OCI-LY1 (cell line): Measurements from ENCODE around the gene ST7.

Source experiments
- H2AFZ ChIP-seq: fragments of 200-600 bp; sonication (generic), shearing (Covaris generic); 2 replicates; pipeline ENCODE4 v1.6.0; 2014; ENCODE audit warnings: antibody characterized with exemption, mild to moderate bottlenecking, low read length
- H3F3A ChIP-seq: fragments of 200-600 bp; sonication (generic), shearing (Covaris generic); 2 replicates; pipeline ENCODE4 v1.6.0; 2014; ENCODE audit warnings: mild to moderate bottlenecking, antibody characterized with exemption, low read length, moderate library complexity; ENCODE audit not compliant: insufficient read depth
- H3K27ac ChIP-seq: fragments of 200-600 bp; sonication (generic); 2 replicates; pipeline ENCODE4 v1.5.1; 2014; ENCODE audit warnings: low read length, mixed run types, mild to moderate bottlenecking, low read depth; ENCODE audit not compliant: poor library complexity, severe bottlenecking
- H3K27me3 ChIP-seq: fragments of 200-600 bp; sonication (generic); 2 replicates; pipeline ENCODE4 v1.6.0; 2014; ENCODE audit warnings: antibody characterized with exemption, mild to moderate bottlenecking, low read length, moderate library complexity; ENCODE audit not compliant: insufficient read depth
- H3K36me3 ChIP-seq: fragments of 200-600 bp; sonication (generic); 2 replicates; pipeline ENCODE4 v1.6.1; 2014; ENCODE audit warnings: mild to moderate bottlenecking, antibody characterized with exemption, low read length, moderate library complexity, mixed read lengths; ENCODE audit not compliant: insufficient read depth
- H3K4me1 ChIP-seq: fragments of 200-600 bp; sonication (generic); 2 replicates; pipeline ENCODE4 v1.5.1; 2014; ENCODE audit warnings: mild to moderate bottlenecking, low read length, moderate library complexity; ENCODE audit not compliant: insufficient read depth, severe bottlenecking
- H3K4me2 ChIP-seq: fragments of 200-600 bp; sonication (generic), shearing (Covaris generic); 2 replicates; pipeline ENCODE4 v1.6.1; 2014; ENCODE audit warnings: low read length
- H3K4me3 ChIP-seq: fragments of 200-600 bp; sonication (generic); 2 replicates; pipeline ENCODE4 v1.5.1; 2014; ENCODE audit warnings: low read length, low read depth, mild to moderate bottlenecking, mixed read lengths; ENCODE audit not compliant: poor library complexity, severe bottlenecking
- H3K79me2 ChIP-seq: fragments of 200-600 bp; shearing (Covaris generic); 2 replicates; pipeline ENCODE4 v1.6.1; 2016; ENCODE audit warnings: mixed run types, low read length, mixed read lengths; ENCODE audit not compliant: insufficient read depth
- H3K9ac ChIP-seq: fragments of 200-600 bp; sonication (generic), shearing (Covaris generic); 2 replicates; pipeline ENCODE4 v1.6.1; 2014; ENCODE audit warnings: mild to moderate bottlenecking, low read length, mixed read lengths
- H3K9me2 ChIP-seq: fragments of 200-600 bp; sonication (generic), shearing (Covaris generic); 2 replicates; pipeline ENCODE4 v1.6.1; 2014; ENCODE audit warnings: low read depth, mild to moderate bottlenecking, low read length, mixed read lengths
- H3K9me3 ChIP-seq: fragments of 200-600 bp; shearing (Covaris generic); 2 replicates; pipeline ENCODE4 v1.6.1; 2014; ENCODE audit warnings: low read length, mixed read lengths
- H4K20me1 ChIP-seq: fragments of 200-600 bp; sonication (generic), shearing (Covaris generic); 2 replicates; pipeline ENCODE4 v1.6.0; 2016; ENCODE audit warnings: mild to moderate bottlenecking, low read length; ENCODE audit not compliant: insufficient read depth
- CTCF ChIP-seq: fragments of 200-600 bp; sonication (generic), shearing (Covaris generic); IDR thresholded peaks from 2 replicates; pipeline ENCODE4 v1.5.1; 2017; ENCODE audit warnings: mild to moderate bottlenecking, antibody characterized with exemption, low read length, moderate library complexity, mixed read lengths
- EZH2 ChIP-seq: fragments of 200-600 bp; sonication (generic), shearing (Covaris generic); IDR thresholded peaks from 2 replicates; pipeline ENCODE4 v1.8.0; 2017; ENCODE audit warnings: borderline replicate concordance, mixed run types, mild to moderate bottlenecking, antibody characterized with exemption, low read length, moderate library complexity, mixed read lengths

The ST7 gene

GRCh38 chr7:117193564-117193963 lies 240.3 kb downstream of the ST7 start:
- no peak for TF ChIP-seq EZH2
- no peak for TF ChIP-seq CTCF
- Histone ChIP-seq H3K27ac (no peak overlapping the region), H3K9me3 (no peaks in the 10 kb centered on the region), H3K4me1 (no peaks in the 10 kb centered on the region), H3F3A (no peaks in the 10 kb centered on the region), H3K9me2 (no peaks in the 10 kb centered on the region), H3K4me2 (no peak overlapping the region), H4K20me1 (no peaks in the 10 kb centered on the region), H3K27me3 (no peaks in the 10 kb centered on the region), H3K4me3 (no peak overlapping the region), H3K79me2 (no peaks in the 10 kb centered on the region), H3K9ac (no peak overlapping the region), H2AFZ (no peak overlapping the region), H3K36me3 (no peaks in the 10 kb centered on the region)

- Histone ChIP-seq H3K79me2 (no peaks in the 10 kb centered on the region), H2AFZ (no peak overlapping the region), H3K27ac (no peak overlapping the region), H3F3A (no peaks in the 10 kb centered on the region), H3K4me3 (no peak overlapping the region), H3K4me1 (no peaks in the 10 kb centered on the region), H3K9me2 (no peaks in the 10 kb centered on the region), H4K20me1 (no peaks in the 10 kb centered on the region), H3K4me2 (no peak overlapping the region), H3K9ac (no peak overlapping the region), H3K27me3 (no peaks in the 10 kb centered on the region), H3K9me3 (no peaks in the 10 kb centered on the region), H3K36me3 (no peaks in the 10 kb centered on the region)
- TF ChIP-seq EZH2 (no peak), CTCF (no peak)
These were observed 241.1 kb downstream of the ST7 start for GRCh38 chr7:117194445-117194844.

GRCh38 chr7:117195361-117196029 lies 242.2 kb downstream of the ST7 start:
- no peak overlapping the region for H3K4me2 ChIP-seq
- no peak overlapping the region for H3K4me3 ChIP-seq
- no peaks in the 10 kb centered on the region for H3F3A ChIP-seq
- no peak overlapping the region for H2AFZ ChIP-seq
- H3K9ac ChIP-seq = no peak overlapping the region
- H3K27me3 ChIP-seq = no peaks in the 10 kb centered on the region
- H3K9me2 ChIP-seq = no peaks in the 10 kb centered on the region
- no peak overlapping the region for H3K27ac ChIP-seq
- H3K36me3 ChIP-seq = no peaks in the 10 kb centered on the region
- H3K79me2 ChIP-seq = no peaks in the 10 kb centered on the region
- no peaks in the 10 kb centered on the region for H3K4me1 ChIP-seq
- no peaks in the 10 kb centered on the region for H3K9me3 ChIP-seq
- TF ChIP-seq CTCF (no peak), EZH2 (no peak)
- no peaks in the 10 kb centered on the region for H4K20me1 ChIP-seq
